Thyroid gland (tissue), 4 donors: ENCODE results near the gene KRT86.

ENCODE experiments used
- CTCF ChIP-seq, 6 experiments: fragments of 200-600 bp in 3 of 6; fragments of 450-650 bp in 3 of 6; sonication (generic) in 3 of 6; IDR thresholded peaks; one replicate each; pipeline ENCODE4 v1.5.1; 2016 to 2019; ENCODE audit warnings: antibody characterized with exemption in 6 of 6, mild to moderate bottlenecking in 2 of 6, inconsistent platforms in 1 of 6, moderate library complexity in 1 of 6
- POLR2A ChIP-seq, 2 donors: fragments of 450-650 bp; IDR thresholded peaks; one replicate each; pipeline ENCODE4 v1.6.1; 2017; ENCODE audit warnings: antibody characterized with exemption in 2 of 2, mild to moderate bottlenecking in 2 of 2, moderate library complexity in 1 of 2

- TF ChIP-seq CTCF (IDR thresholded peaks at IDR 0.05), result no peak
- TF ChIP-seq POLR2A (IDR thresholded peaks at IDR 0.05), result no peak
Observed at GRCh38 chr12:52294803-52295202, 20.4 kb downstream of the KRT86 start.
